Measurements from ENCODE around the gene DTX3L. TPM values are rescaled to one million over a fixed set of nuclear protein-coding genes. Genes with fewer than 3 reads are reported as not detected.

Gene DTX3L
- total and polyA plus RNA-seq, 9 of the 15 experiments (the other 6 are each of a cell fraction or from before 2014, with no cell fraction given): 2.3 to 6.5 (median 3.0) TPM

GRCh38 chr3:122520861-122521260 lies 43.3 kb upstream of the DTX3L start:
- in situ Hi-C loops (cut with MboI): no loop called here
- Histone ChIP-seq H3K4me3 (no peak overlapping the region), H3K4me1 (replicated peaks in 1 of 2; ENCODE audit: control insufficient read depth in 2 of 2, insufficient read depth in 2 of 2, low read length in 2 of 2) (peaks cover 0 to 2% of the 10 kb centered on the region in 2 experiments; a peak in 3 of 5 replicates), H3K79me2 (ENCODE audit: control insufficient read depth, insufficient read depth, low read length) (no peaks in the 10 kb centered on the region), H3K9me1 (ENCODE audit: control insufficient read depth, insufficient read depth, low read length) (no peaks in the 10 kb centered on the region), H4K20me1 (replicated peaks; ENCODE audit: control insufficient read depth, insufficient read depth, low read length) (no peaks in the 10 kb centered on the region), H3K36me3 (ENCODE audit: control insufficient read depth, insufficient read depth, low read length) (no peaks in the 10 kb centered on the region), H2AFZ (ENCODE audit: low read depth, low read length) (no peak overlapping the region), H3K4me2 (ENCODE audit: insufficient read depth, low read length) (no peak overlapping the region), H3K9ac (ENCODE audit: insufficient read depth in 1 of 2, low read depth in 2 of 2, low read length in 2 of 2) (no peak overlapping the region), H3K9me3 (replicated peaks; ENCODE audit: control insufficient read depth, insufficient read depth, low read depth, low read length) (no peaks in the 10 kb centered on the region), H3K27me3 (ENCODE audit: control insufficient read depth in 2 of 2, insufficient read depth in 2 of 2, low read length in 2 of 2) (no peaks in the 10 kb centered on the region), H3K27ac (ENCODE audit: extremely low read depth, low read depth, low read length) (no peak overlapping the region)
- no peak for TF ChIP-seq MITF (IDR thresholded peaks at IDR 0.05)
- no peak for TF ChIP-seq BCOR (IDR thresholded peaks at IDR 0.05)
- TF ChIP-seq NONO (IDR thresholded peaks at IDR 0.05; ENCODE audit: low read depth in 2 of 2, low read length in 1 of 2): no peak
- TF ChIP-seq, protein P1, sequence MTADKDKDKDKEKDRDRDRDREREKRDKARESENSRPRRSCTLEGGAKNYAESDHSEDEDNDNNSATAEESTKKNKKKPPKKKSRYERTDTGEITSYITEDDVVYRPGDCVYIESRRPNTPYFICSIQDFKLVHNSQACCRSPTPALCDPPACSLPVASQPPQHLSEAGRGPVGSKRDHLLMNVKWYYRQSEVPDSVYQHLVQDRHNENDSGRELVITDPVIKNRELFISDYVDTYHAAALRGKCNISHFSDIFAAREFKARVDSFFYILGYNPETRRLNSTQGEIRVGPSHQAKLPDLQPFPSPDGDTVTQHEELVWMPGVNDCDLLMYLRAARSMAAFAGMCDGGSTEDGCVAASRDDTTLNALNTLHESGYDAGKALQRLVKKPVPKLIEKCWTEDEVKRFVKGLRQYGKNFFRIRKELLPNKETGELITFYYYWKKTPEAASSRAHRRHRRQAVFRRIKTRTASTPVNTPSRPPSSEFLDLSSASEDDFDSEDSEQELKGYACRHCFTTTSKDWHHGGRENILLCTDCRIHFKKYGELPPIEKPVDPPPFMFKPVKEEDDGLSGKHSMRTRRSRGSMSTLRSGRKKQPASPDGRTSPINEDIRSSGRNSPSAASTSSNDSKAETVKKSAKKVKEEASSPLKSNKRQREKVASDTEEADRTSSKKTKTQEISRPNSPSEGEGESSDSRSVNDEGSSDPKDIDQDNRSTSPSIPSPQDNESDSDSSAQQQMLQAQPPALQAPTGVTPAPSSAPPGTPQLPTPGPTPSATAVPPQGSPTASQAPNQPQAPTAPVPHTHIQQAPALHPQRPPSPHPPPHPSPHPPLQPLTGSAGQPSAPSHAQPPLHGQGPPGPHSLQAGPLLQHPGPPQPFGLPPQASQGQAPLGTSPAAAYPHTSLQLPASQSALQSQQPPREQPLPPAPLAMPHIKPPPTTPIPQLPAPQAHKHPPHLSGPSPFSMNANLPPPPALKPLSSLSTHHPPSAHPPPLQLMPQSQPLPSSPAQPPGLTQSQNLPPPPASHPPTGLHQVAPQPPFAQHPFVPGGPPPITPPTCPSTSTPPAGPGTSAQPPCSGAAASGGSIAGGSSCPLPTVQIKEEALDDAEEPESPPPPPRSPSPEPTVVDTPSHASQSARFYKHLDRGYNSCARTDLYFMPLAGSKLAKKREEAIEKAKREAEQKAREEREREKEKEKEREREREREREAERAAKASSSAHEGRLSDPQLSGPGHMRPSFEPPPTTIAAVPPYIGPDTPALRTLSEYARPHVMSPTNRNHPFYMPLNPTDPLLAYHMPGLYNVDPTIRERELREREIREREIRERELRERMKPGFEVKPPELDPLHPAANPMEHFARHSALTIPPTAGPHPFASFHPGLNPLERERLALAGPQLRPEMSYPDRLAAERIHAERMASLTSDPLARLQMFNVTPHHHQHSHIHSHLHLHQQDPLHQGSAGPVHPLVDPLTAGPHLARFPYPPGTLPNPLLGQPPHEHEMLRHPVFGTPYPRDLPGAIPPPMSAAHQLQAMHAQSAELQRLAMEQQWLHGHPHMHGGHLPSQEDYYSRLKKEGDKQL (CRISPR knock-in tag; IDR thresholded peaks at IDR 0.05; ENCODE audit: borderline replicate concordance): no peak
- CTCF ChIA-PET (ENCODE audit: low intra/inter-chr PET ratio): no interaction called here
- intact Hi-C loops (cut with micrococcal nuclease): no loop called here
- no TSS peak for BruUV-seq (replicated peaks)
- FAIRE-seq: no peak
- POLR2A ChIA-PET: no interaction called here
- no peak for DNase-seq (ENCODE audit: extremely low read depth in 1 of 4, low spot score in 3 of 4)
- no peak for ATAC-seq
- WGBS (ENCODE audit: insufficient coverage, low coverage, missing lambda C conversion rate): 66% methylated on average over 4 of the region's 4 CpGs

Measured in K562 (cell line).